NT2/D1 (cell line): ENCODE results near the gene UPF2.

Experiments
- SUZ12 ChIP-seq: IDR thresholded peaks from 2 replicates; pipeline ENCODE4 v1.6.1; 2011; ENCODE audit not compliant: insufficient read length, insufficient read depth; ENCODE audit errors: extremely low read depth
- YY1 ChIP-seq: IDR thresholded peaks from 2 replicates; pipeline ENCODE4 v1.6.1; 2011; ENCODE audit not compliant: insufficient read length, insufficient read depth
- ZNF274 ChIP-seq: IDR thresholded peaks from 2 replicates; pipeline ENCODE4 v1.6.1; 2011; ENCODE audit warnings: mild to moderate bottlenecking, low read depth, low read length

GRCh38 chr10:11874568-11875493, 167.8 kb downstream of the UPF2 start:
- no peak for TF ChIP-seq YY1
- no peak for TF ChIP-seq ZNF274
- no peak for TF ChIP-seq SUZ12
